Keratinocyte (primary cell): ENCODE results near the gene ACVR2B. TPM values are rescaled to one million over a fixed set of nuclear protein-coding genes. Genes with fewer than 3 reads are reported as not detected.

Experiments
- DNase-seq: peaks from one replicate; pipeline ENCODE4 v3.0.0-alpha.2; 2011; ENCODE audit warnings: low read depth, missing footprints, low spot score
- FAIRE-seq: peaks from 2 replicates; lab custom pipeline; 2011; peaks lifted over from hg19 to GRCh38; lab: Jason Lieb, UNC
- H2AFZ ChIP-seq: 2 replicates; pipeline ENCODE4 v1.6.0; 2012; ENCODE audit warnings: low read length, control low read depth, inconsistent platforms; ENCODE audit not compliant: control insufficient read depth
- H3K27ac ChIP-seq: 2 replicates; pipeline ENCODE4 v1.5.1; 2011; ENCODE audit warnings: low read length; ENCODE audit not compliant: control insufficient read depth, insufficient read depth
- H3K27me3 ChIP-seq: 3 replicates; pipeline ENCODE4 v1.6.0; 2011; ENCODE audit warnings: low read length; ENCODE audit not compliant: control insufficient read depth, insufficient read depth; ENCODE audit errors: extremely low read depth
- H3K36me3 ChIP-seq, 2 experiments: 2 replicates in 1 of 2; 3 replicates in 1 of 2; pipeline ENCODE4 v1.5.1; 2011; ENCODE audit warnings: low read length in 2 of 2, mild to moderate bottlenecking in 1 of 2; ENCODE audit not compliant: control insufficient read depth in 2 of 2, insufficient read depth in 2 of 2; ENCODE audit errors: extremely low read depth in 1 of 2
- H3K4me1 ChIP-seq: 3 replicates; pipeline ENCODE4 v1.5.1; 2011; ENCODE audit warnings: low read length; ENCODE audit not compliant: control insufficient read depth, insufficient read depth; ENCODE audit errors: extremely low read depth
- H3K4me2 ChIP-seq: 3 replicates; pipeline ENCODE4 v1.6.0; 2011; ENCODE audit warnings: low read depth, low read length; ENCODE audit not compliant: control insufficient read depth, insufficient read depth; ENCODE audit errors: extremely low read depth
- H3K4me3 ChIP-seq, 3 experiments: fragments of 200-600 bp in 1 of 3; sonication (generic) in 1 of 3; 2 replicates in 2 of 3; 3 replicates in 1 of 3; pipeline ENCODE4 v1.5.1; 2011 to 2016; ENCODE audit warnings: low read length in 3 of 3, mild to moderate bottlenecking in 3 of 3, control low read depth in 2 of 3, inconsistent platforms in 1 of 3, low read depth in 1 of 3, mixed read lengths in 1 of 3, mixed run types in 1 of 3, moderate library complexity in 1 of 3; ENCODE audit not compliant: control insufficient read depth in 2 of 3, insufficient read depth in 2 of 3; ENCODE audit errors: extremely low read depth in 1 of 3
- H3K79me2 ChIP-seq: 2 replicates; pipeline ENCODE4 v1.6.0; 2012; ENCODE audit warnings: low read length; ENCODE audit not compliant: control insufficient read depth, insufficient read depth
- H3K9ac ChIP-seq: 3 replicates; pipeline ENCODE4 v1.6.0; 2011; ENCODE audit warnings: low read length; ENCODE audit not compliant: control insufficient read depth, insufficient read depth; ENCODE audit errors: extremely low read depth
- H3K9me1 ChIP-seq: 3 replicates; pipeline ENCODE4 v1.6.0; 2011; ENCODE audit warnings: low read length; ENCODE audit not compliant: control insufficient read depth, insufficient read depth; ENCODE audit errors: extremely low read depth
- H3K9me3 ChIP-seq: 2 replicates; pipeline ENCODE4 v1.5.1; 2012; ENCODE audit warnings: low read depth, low read length; ENCODE audit not compliant: control insufficient read depth
- H4K20me1 ChIP-seq: 3 replicates; pipeline ENCODE4 v1.6.0; 2011; ENCODE audit warnings: low read length; ENCODE audit not compliant: control insufficient read depth, insufficient read depth; ENCODE audit errors: extremely low read depth
- CTCF ChIP-seq, 3 experiments: IDR thresholded peaks in 1 of 3; conservative IDR thresholded peaks in 1 of 3; optimal IDR thresholded peaks in 1 of 3; 2 replicates in 2 of 3; 3 replicates in 1 of 3; pipeline versions ENCODE3 to v1.5.1; 2011; ENCODE audit warnings: low read length in 3 of 3, mild to moderate bottlenecking in 3 of 3, moderate library complexity in 2 of 3, control low read depth in 1 of 3, inconsistent platforms in 1 of 3; ENCODE audit not compliant: insufficient read depth in 2 of 3; ENCODE audit errors: extremely low read depth in 1 of 3
- EZH2 ChIP-seq: IDR thresholded peaks from one replicate; pipeline ENCODE4 v1.6.1; 2012; ENCODE audit warnings: inconsistent platforms, mild to moderate bottlenecking, low read length, moderate library complexity
- dilution Hi-C: fragments of 300-500 bp; cut with MboI; formaldehyde crosslinking; loops from one replicate; pipeline ENCODE4 v1.7.0; 2020; ENCODE audit warnings: low sequenced_read_pairs; ENCODE audit not compliant: extremely low pct_ligation_motif_present
- polyA plus RNA-seq, 5 experiments: library from polyadenylated mRNA; depleted of rRNA in 3 of 5; stranded (reverse) in 3 of 5; stranded (forward) in 1 of 5; unstranded in 1 of 5; fragments of >200 nt; gene quantifications; 1 replicate in 1 of 5; 2 replicates in 3 of 5; 3 replicates in 1 of 5; pipeline versions ENCODE4 v1.2.1 to v1.2.3, GENCODE V29; 2011 to 2012; ENCODE audit warnings: missing spikeins in 2 of 5, low read depth in 1 of 5, low replicate concordance in 1 of 5

The ACVR2B gene
- polyA plus RNA-seq, 1 donor (not counting 4 experiments of a cell fraction or from before 2014, with no cell fraction given): 0.46 TPM

- no peak overlapping the region for H2AFZ ChIP-seq
These were observed 67.8 kb downstream of the ACVR2B start for GRCh38 chr3:38521391-38521987.

DNA sequence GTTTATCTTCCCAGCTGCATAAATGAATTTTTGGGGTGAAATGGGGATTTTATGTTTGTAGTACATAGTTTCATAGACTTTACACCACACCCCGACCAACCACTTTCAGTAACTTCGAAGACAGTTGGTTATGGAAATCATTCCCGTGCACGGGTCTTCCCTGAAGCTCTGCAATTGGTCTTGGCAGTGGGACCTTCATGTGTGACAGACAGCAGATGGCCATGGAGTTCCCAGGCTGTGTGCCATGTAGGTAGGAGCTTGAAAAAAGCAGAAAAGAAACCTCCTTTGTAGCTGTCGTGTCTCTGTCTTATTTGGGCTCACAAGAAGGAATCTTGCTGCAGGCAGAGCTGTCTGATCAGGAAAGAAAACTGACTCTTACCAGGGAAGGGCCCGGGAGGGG is 68.3 kb downstream of the ACVR2B start:
- Histone ChIP-seq H3K9me1 (no peaks in the 10 kb centered on the region), H3K79me2 (no peaks in the 10 kb centered on the region), H3K4me3 (no peak overlapping the region), H3K36me3 (peaks cover 0 to 2% of the 10 kb centered on the region in 2 experiments), H3K4me2 (no peak overlapping the region), H3K9ac (no peak overlapping the region), H3K27me3 (no peaks in the 10 kb centered on the region), H4K20me1 (no peaks in the 10 kb centered on the region), H2AFZ (no peak overlapping the region), H3K4me1 (peaks cover 9% of the 10 kb centered on the region), H3K9me3 (no peaks in the 10 kb centered on the region), H3K27ac (no peak overlapping the region)
- TF ChIP-seq EZH2 (no peak), CTCF (optimal IDR thresholded peaks at IDR 0.05 in 1 of 3, IDR thresholded peaks at IDR 0.05 in 1 of 3, conservative IDR thresholded peaks at IDR 0.05 in 1 of 3; ENCODE audit: extremely low read depth in 1 of 3, insufficient read depth in 2 of 3, low read length in 3 of 3) (no peak)
- no peak for DNase-seq
- no peak for FAIRE-seq
- dilution Hi-C loops: no loop called here

More at GRCh38 chr3:38521391-38521987, 67.8 kb downstream of the ACVR2B start:
- DNase-seq (peak; percentile 7), FAIRE-seq (peak; percentile 92)
- no peak overlapping the region for H3K9ac ChIP-seq
- dilution Hi-C loops: no loop called here
- no peaks in the 10 kb centered on the region for H3K79me2 ChIP-seq
- no peak overlapping the region for H3K27ac ChIP-seq
- no peak overlapping the region for H3K4me3 ChIP-seq
- no peaks in the 10 kb centered on the region for H3K9me1 ChIP-seq
- H3K36me3 ChIP-seq: peaks cover 0 to 2% of the 10 kb centered on the region in 2 experiments
- no peaks in the 10 kb centered on the region for H3K9me3 ChIP-seq
- H4K20me1 ChIP-seq: no peaks in the 10 kb centered on the region
- peaks cover 9% of the 10 kb centered on the region for H3K4me1 ChIP-seq
- TF ChIP-seq EZH2: no peak
- TF ChIP-seq CTCF (optimal IDR thresholded peaks at IDR 0.05 in 1 of 3, IDR thresholded peaks at IDR 0.05 in 1 of 3, conservative IDR thresholded peaks at IDR 0.05 in 1 of 3; ENCODE audit: extremely low read depth in 1 of 3, insufficient read depth in 2 of 3, low read length in 3 of 3): peak; percentile 79 to 87 (median 86)
- H3K4me2 ChIP-seq: no peak overlapping the region
- no peaks in the 10 kb centered on the region for H3K27me3 ChIP-seq
